Measurements from ENCODE around the gene WDPCP. TPM values are rescaled to one million over a fixed set of nuclear protein-coding genes. Genes with fewer than 3 reads are reported as not detected.
"Not testable (repeated sequence)": the region's sequence is repeated elsewhere in the genome, so short reads cannot be mapped to it uniquely, and the experiment has no call there.

WDPCP gene
- total and polyA plus RNA-seq, 4 donors: 1.1 to 7.6 (median 2.7) TPM

DNA sequence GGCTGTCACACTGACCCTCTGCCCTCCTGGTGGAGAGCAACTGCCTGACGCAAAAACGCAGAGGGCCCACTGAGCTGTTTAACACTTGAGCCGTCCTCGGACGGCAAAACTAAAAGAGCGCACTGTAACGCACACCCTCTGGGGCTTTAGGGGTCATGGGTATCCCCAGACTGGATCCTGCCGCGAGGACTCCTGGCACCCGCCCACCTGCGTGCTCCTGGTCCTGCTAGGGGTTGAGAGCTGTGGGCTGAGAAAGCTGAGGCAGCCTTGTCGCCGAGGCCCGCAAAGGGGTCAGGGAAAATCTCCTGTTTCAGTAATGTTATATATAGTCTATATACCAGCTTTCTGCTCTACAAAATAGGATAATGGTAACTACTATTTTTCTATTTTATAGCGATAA, 39.6 kb upstream of the WDPCP start:
- WGBS: 98% methylated on average over 15 of the region's 15 CpGs
- H3K27me3 ChIP-seq (ENCODE audit: control insufficient read depth in 4 of 4, insufficient read depth in 4 of 4, low read length in 3 of 4): no peaks in the 10 kb centered on the region
- H3K4me3 ChIP-seq (ENCODE audit: low read depth in 1 of 3, low read length in 3 of 3): no peak overlapping the region
- H3K9ac ChIP-seq (ENCODE audit: low read depth in 1 of 2, low read length in 2 of 2): no peak overlapping the region
- H3K4me1 ChIP-seq (ENCODE audit: control insufficient read depth in 4 of 4, insufficient read depth in 4 of 4, low read length in 3 of 4): no peaks in the 10 kb centered on the region
- no peaks in the 10 kb centered on the region for H3K36me3 ChIP-seq (ENCODE audit: control insufficient read depth in 4 of 4, insufficient read depth in 3 of 4, low read depth in 1 of 4, low read length in 3 of 4)
- DNase-seq (ENCODE audit: low spot score): no peak
- TF ChIP-seq HNF4G (IDR thresholded peaks at IDR 0.05) (no peak), FOXA2 (IDR thresholded peaks at IDR 0.05) (no peak), RAD21 (IDR thresholded peaks at IDR 0.05) (no peak), JUND (IDR thresholded peaks at IDR 0.05) (no peak), YY1 (IDR thresholded peaks at IDR 0.05) (no peak), GABPA (IDR thresholded peaks at IDR 0.05 in 1 of 2, conservative IDR thresholded peaks at IDR 0.05 in 1 of 2) (no peak), RXRA (IDR thresholded peaks at IDR 0.05) (no peak), EGR1 (IDR thresholded peaks at IDR 0.05; ENCODE audit: low read depth in 2 of 2) (no peak), TAF1 (conservative IDR thresholded peaks at IDR 0.05) (no peak), SP1 (IDR thresholded peaks at IDR 0.05) (no peak), FOXA1 (IDR thresholded peaks at IDR 0.05) (no peak), HNF4A (conservative IDR thresholded peaks at IDR 0.05) (no peak), NR2F2 (IDR thresholded peaks at IDR 0.05) (no peak)
- TF ChIP-seq, protein P1, sequence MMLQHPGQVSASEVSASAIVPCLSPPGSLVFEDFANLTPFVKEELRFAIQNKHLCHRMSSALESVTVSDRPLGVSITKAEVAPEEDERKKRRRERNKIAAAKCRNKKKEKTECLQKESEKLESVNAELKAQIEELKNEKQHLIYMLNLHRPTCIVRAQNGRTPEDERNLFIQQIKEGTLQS (IDR thresholded peaks at IDR 0.05): no peak
- TF ChIP-seq, protein P2, sequence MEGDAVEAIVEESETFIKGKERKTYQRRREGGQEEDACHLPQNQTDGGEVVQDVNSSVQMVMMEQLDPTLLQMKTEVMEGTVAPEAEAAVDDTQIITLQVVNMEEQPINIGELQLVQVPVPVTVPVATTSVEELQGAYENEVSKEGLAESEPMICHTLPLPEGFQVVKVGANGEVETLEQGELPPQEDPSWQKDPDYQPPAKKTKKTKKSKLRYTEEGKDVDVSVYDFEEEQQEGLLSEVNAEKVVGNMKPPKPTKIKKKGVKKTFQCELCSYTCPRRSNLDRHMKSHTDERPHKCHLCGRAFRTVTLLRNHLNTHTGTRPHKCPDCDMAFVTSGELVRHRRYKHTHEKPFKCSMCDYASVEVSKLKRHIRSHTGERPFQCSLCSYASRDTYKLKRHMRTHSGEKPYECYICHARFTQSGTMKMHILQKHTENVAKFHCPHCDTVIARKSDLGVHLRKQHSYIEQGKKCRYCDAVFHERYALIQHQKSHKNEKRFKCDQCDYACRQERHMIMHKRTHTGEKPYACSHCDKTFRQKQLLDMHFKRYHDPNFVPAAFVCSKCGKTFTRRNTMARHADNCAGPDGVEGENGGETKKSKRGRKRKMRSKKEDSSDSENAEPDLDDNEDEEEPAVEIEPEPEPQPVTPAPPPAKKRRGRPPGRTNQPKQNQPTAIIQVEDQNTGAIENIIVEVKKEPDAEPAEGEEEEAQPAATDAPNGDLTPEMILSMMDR (IDR thresholded peaks at IDR 0.05; ENCODE audit: low read depth, low read length, missing input control): no peak
- TF ChIP-seq, protein P3, sequence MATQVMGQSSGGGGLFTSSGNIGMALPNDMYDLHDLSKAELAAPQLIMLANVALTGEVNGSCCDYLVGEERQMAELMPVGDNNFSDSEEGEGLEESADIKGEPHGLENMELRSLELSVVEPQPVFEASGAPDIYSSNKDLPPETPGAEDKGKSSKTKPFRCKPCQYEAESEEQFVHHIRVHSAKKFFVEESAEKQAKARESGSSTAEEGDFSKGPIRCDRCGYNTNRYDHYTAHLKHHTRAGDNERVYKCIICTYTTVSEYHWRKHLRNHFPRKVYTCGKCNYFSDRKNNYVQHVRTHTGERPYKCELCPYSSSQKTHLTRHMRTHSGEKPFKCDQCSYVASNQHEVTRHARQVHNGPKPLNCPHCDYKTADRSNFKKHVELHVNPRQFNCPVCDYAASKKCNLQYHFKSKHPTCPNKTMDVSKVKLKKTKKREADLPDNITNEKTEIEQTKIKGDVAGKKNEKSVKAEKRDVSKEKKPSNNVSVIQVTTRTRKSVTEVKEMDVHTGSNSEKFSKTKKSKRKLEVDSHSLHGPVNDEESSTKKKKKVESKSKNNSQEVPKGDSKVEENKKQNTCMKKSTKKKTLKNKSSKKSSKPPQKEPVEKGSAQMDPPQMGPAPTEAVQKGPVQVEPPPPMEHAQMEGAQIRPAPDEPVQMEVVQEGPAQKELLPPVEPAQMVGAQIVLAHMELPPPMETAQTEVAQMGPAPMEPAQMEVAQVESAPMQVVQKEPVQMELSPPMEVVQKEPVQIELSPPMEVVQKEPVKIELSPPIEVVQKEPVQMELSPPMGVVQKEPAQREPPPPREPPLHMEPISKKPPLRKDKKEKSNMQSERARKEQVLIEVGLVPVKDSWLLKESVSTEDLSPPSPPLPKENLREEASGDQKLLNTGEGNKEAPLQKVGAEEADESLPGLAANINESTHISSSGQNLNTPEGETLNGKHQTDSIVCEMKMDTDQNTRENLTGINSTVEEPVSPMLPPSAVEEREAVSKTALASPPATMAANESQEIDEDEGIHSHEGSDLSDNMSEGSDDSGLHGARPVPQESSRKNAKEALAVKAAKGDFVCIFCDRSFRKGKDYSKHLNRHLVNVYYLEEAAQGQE (IDR thresholded peaks at IDR 0.05): no peak
- TF ChIP-seq, protein P4, sequence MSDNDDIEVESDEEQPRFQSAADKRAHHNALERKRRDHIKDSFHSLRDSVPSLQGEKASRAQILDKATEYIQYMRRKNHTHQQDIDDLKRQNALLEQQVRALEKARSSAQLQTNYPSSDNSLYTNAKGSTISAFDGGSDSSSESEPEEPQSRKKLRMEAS (IDR thresholded peaks at IDR 0.05): no peak
- H3K9me3 ChIP-seq (ENCODE audit: control insufficient read depth in 4 of 4, low read length in 3 of 4): peaks cover 0 to 4% (median 0%) of the 10 kb centered on the region in 4 donors
- no peak overlapping the region for H3K27ac ChIP-seq (ENCODE audit: low read depth in 1 of 2, low read length in 2 of 2)

DNA sequence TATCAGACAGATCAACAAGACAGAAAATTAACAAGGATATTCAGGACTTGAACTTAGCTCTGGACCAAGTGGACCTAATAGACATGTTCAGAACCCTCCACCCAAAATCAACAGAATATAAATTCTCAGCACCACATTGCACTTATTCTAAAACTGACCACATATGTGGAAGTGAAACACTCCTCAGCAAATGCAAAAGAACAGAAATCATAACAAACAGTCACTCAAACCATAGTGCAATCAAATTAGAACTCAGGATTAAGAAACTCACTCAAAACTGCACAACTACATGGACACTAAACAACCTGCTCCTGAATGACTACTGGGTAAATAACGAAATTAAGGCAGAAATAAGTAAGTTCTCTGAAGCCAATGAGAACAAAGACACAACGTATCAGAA, 35.5 kb upstream of the WDPCP start:
- not testable (repeated sequence) for H3K27ac ChIP-seq (ENCODE audit: low read depth in 1 of 2, low read length in 2 of 2); H3K9ac ChIP-seq (ENCODE audit: low read depth in 1 of 2, low read length in 2 of 2); H3K27me3 ChIP-seq (ENCODE audit: control insufficient read depth in 4 of 4, insufficient read depth in 4 of 4, low read length in 3 of 4); H3K9me3 ChIP-seq (ENCODE audit: control insufficient read depth in 4 of 4, low read length in 3 of 4); H3K36me3 ChIP-seq (ENCODE audit: control insufficient read depth in 4 of 4, insufficient read depth in 3 of 4, low read depth in 1 of 4, low read length in 3 of 4); H3K4me1 ChIP-seq (ENCODE audit: control insufficient read depth in 4 of 4, insufficient read depth in 4 of 4, low read length in 3 of 4); DNase-seq (ENCODE audit: low spot score); H3K4me3 ChIP-seq (ENCODE audit: low read depth in 1 of 3, low read length in 3 of 3)
- 91% methylated on average over 2 of the region's 2 CpGs for WGBS
